ENCODE results near the gene PMPCA.
"Not testable (repeated sequence)": the region's sequence is repeated elsewhere in the genome, so short reads cannot be mapped to it uniquely, and the experiment has no call there.

GRCh38 chr9:136425367-136425766, 14.9 kb downstream of the PMPCA start:
- TF ChIP-seq CTCF (optimal IDR thresholded peaks at IDR 0.05 in 1 of 3, IDR thresholded peaks at IDR 0.05 in 1 of 3, conservative IDR thresholded peaks at IDR 0.05 in 1 of 3; ENCODE audit: extremely low read depth in 1 of 3, insufficient read depth in 2 of 3, low read length in 3 of 3); EZH2 (IDR thresholded peaks at IDR 0.05; ENCODE audit: low read length): not testable (repeated sequence)

All from keratinocyte (primary cell).